GM21515 (cell line): ENCODE results near the gene TSPAN4.

Experiments
- ATAC-seq: cut with Tn5 transposase; IDR thresholded peaks from one replicate; pipeline ENCODE4 v1.9.1; 2021; ENCODE audit not compliant: unreplicated experiment

Gene TSPAN4

DNA sequence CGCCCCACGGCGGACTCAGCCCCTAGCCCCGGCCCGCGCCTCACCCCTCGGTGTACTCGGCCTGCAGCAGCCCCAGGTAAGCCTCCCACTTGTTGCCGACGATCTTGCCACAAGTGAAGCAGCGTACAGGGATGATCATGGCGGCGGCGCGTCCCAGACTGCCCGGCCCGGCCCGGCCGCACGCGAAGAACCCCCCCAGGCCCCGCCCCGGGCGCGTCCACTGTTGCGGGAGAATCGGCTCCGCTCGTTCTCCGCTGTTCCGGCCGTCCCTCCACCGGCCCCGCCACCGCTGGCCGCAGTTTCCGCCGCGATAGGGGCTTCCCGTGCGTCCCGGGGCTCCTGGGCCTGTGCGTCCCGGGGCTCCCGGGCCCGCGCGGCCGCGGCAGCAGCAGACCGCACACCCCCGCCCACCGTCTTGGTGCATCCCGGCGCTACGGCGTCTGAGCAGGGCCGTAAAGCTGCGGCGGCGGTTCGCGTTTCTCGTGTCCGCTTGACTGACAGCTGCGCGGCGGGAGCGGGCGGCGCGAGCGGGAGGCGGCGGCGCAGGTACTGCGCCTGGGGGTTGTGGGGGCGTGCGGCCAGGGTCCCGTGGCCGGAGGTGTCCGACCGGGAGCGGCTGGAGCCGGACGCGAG, at the start of gene TSPAN4, which contains the start of gene POLR2L:
TSPAN4 (plus strand) TSS at position 483 of the 633 bp plus-strand sequence. CDS start 7,453 bp downstream, outside the sequence.
POLR2L (minus strand) TSS at position 160 of the 633 bp plus-strand sequence; CDS start at position 139, 21 bp downstream.
- peak; percentile 59 for ATAC-seq

DNA sequence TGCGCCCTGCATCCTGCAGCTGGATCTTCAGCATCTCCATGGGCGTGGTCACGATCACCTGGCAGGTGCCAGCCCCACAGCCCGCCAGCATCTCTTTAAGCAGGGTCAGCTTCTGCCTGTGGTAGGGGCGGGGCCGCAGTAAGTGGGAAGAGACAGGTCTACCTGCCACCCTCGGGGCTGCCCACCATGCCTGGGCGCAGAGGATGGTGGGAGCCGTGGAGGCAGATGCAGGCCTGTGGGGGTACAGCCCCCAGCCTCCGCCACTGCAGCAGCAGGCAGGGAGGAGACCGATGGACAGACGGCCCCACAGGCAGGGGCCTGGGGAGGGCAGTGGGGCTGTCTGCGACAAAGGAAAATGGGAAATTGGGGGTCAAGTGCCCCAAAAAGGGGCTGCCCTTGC, 49.8 kb upstream of the TSPAN4 start:
- ATAC-seq: no peak

DNA sequence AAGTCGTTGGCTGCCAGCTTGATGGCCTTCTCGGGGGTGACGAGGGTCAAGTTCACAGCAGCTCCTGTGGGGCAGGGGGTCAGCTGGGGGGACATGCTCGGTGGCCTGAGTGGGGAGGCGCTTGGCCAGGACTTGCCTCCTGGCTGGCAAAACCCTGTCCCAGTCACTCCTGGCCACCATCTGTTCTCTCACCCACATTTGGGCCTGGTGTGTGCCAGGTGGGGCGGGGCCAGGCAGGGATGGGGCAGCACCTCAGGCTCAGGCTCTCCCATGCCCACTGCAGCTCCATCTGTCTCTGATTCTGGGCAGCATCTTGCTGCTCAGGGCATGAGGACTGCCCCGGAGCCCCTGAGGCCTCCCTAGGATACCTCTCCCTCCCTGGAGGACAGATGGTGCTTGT, 49.1 kb upstream of the TSPAN4 start:
- ATAC-seq: no peak

DNA sequence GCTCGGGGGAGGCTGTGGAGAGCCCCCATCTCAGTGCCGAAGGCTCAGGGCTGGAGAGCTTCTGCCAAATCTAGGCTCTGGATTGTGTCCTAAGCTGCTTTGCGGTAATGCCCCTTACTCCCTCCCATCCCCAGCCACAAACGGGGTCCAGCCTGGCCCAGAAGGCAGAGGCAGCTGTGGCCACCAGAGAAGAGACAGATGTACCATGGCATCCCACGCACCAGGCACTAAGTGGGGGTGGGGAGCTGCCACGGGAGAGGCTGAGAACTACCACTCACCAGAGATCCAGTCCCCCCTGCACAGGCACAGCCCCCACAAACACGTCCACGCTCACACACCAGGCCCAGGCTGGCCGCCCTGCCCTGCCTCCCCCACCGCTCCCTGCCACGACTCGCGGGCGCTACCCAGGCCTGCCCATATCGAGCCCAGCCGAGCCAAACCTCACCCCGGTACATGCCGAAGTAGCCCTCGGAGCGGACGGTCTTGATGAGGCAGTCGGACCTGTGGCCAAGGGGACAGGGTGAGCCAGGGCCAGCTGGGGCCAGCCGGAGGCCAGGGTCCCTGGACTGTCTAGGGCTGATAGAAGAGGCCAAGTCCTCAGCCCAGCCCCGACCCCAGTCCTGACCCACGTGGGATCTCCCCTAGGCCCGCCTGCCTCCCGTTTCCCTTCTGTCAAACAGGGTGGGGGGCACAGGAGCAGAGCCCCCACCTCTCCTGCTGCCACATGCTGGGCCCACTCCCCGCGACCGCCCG, 48.5 kb upstream of the TSPAN4 start:
- ATAC-seq: no peak

GRCh38 chr11:794766-795633, 47.7 kb upstream of the TSPAN4 start:
- no peak for ATAC-seq

- ATAC-seq: no peak
Observed at GRCh38 chr11:795634-796564, 46.8 kb upstream of the TSPAN4 start.

DNA sequence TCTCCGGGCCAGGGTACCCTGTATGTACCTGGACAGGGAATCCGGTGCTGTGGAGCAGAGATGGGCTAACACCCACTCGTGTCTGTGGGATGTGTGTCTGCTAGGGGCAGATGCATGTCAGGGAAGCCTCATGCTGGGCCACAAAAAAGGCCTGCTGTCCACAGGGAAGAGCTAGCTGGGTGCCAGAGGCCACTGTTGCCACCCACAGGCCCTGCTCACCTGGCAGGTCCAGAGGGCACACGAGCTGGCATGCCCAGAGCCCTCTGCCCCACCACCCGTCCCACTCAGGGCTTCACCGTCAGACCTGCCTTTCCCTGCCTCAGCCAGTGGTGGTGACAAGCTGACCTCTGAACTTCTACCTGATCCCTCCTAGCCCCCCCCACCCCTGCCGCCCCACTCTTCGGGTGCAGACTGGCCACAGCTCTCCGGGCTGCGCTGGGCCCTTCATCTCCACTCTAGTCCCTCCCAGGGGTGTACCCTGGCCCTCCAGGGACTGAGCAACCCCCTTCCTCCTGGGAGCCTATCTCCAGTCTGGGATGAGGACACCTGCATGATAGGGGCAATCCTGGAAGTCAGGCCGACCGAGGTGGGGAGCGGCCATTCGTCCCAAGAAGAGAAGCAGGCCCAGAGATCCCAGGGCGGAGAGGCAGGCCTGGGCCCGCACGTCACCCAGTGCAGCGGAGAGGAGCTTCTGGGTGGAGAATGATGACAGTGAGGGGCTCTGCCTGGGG, 45.9 kb upstream of the TSPAN4 start:
- no peak for ATAC-seq

- peak; percentile 43 for ATAC-seq
Observed at GRCh38 chr11:797296-798092, 45.2 kb upstream of the TSPAN4 start.

- peak; percentile 52 for ATAC-seq
Observed at GRCh38 chr11:798093-798713, 44.4 kb upstream of the TSPAN4 start, which contains the start of gene SLC25A22. SLC25A22 (minus strand) TSS chr11:798281; CDS start chr11:795006, 3,275 bp downstream.

DNA sequence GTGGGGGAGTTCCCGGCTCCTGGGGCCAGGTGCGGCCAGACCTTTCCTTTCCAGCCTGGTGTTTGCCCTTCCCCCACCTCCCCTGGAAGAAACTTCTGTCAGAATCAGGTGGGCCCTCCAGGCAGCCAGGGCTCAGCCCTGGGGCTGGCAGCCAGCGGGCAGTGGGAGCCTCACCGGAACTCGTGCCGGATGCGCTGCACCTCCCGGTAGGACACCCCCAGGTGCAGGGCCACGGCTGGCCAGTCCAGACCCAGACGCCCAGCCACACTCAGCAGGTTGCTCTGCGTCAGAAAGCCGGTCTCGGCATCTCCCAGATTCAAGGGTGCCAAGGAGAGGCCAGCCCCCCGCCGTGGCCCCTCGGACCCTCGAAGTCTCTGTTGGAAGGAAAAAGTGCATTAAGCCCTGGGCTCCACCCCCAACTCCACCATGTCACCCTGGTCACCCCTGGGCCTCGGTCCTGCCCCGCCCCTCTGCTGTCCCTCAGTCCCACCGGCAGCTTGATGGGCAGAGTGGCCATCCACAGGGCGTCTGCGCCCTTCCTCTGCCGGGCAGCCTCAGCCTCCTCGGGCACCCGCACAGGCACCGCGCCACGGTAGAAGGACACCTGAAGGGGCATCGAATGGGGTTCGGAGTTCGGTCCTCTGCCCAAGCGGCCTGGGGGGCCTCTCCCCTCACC, 42.9 kb upstream of the TSPAN4 start:
- no peak for ATAC-seq

- ATAC-seq: no peak
Observed at GRCh38 chr11:800473-800872, 42.2 kb upstream of the TSPAN4 start.

- no peak for ATAC-seq
Observed at GRCh38 chr11:801097-801780, 41.4 kb upstream of the TSPAN4 start.

GRCh38 chr11:802018-802617, 40.5 kb upstream of the TSPAN4 start:
- ATAC-seq: no peak

- ATAC-seq: no peak
Observed at GRCh38 chr11:802693-803466, 39.8 kb upstream of the TSPAN4 start.

DNA sequence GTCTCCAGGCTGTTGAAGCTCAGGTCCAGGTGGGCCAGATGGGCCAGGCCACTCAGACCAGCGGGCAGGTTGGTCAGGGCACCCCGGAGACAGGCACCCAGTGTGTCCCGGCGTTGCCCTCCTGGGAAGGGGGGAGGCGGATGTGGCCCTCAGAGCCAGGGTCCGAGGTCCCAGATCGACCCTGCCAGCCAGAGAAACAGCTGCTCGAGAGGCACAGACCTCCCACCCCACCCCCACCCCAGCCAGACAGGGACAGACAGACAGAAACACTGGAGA, 39.2 kb upstream of the TSPAN4 start:
- ATAC-seq: no peak
